GM23248 (cell line): ENCODE measurements around the gene SH3TC1.

ENCODE experiments used
- EZH2 ChIP-seq: fragments of 200-600 bp; sonication (generic); IDR thresholded peaks from 2 replicates; pipeline ENCODE4 v1.6.1; 2018; ENCODE audit warnings: antibody characterized with exemption, mild to moderate bottlenecking; ENCODE audit not compliant: insufficient read depth, poor library complexity, severe bottlenecking
- EZH2phosphoT487 ChIP-seq: fragments of 200-600 bp; sonication (generic); IDR thresholded peaks from 2 replicates; pipeline ENCODE4 v1.6.1; 2018; ENCODE audit warnings: antibody characterized with exemption, moderate library complexity, mild to moderate bottlenecking, low read depth; ENCODE audit not compliant: insufficient read depth

DNA sequence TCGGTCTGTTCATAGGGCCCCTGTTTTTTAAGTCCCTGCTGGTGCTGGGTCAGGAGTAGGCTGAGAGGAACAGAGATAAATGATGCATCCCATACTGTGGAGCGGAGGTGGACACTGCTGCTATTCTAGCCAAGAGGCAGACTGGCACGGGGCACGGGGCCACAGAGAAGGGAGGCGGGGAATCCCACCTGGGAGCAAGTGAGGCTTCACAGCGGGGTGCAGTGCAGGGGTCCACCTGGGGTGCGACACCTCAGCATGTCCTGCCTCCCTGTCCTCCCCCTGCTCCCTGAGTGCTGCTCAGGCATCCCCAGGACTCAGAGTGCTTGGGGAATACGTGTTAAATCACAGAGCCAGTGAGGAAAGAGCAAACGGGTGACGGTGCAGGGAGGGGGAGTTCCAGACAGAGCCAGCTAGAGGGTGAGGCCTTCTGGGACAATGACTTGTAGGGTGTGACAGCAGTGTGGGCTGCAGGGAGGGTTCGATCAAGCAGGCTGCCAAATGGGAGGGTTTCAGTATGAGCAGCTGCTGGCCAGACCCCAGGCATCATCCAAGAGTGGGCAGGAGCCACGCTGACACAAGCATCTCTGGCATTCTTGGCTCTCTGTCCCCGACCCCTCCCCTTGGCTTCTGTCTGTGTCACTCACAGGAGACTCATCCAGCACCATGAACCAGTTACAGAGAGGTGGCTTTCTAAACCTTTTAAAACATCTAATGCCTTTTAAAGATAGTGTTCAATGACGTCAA is 56.8 kb downstream of the SH3TC1 start:
- TF ChIP-seq EZH2 (no peak), EZH2phosphoT487 (no peak)
